Heart left ventricle (tissue), 13 donors: ENCODE measurements around the gene AASDHPPT.

Source experiments
- CTCF ChIP-seq, 12 donors: fragments of 200-600 bp; sonication (generic) in 4 of 12; IDR thresholded peaks; one replicate each; pipeline versions ENCODE4 v1.5.0 to v1.8.0; 2018 to 2022; ENCODE audit warnings: antibody characterized with exemption in 12 of 12, mild to moderate bottlenecking in 5 of 12
- POLR2A ChIP-seq, 2 donors: fragments of 450-650 bp; IDR thresholded peaks; one replicate each; pipeline ENCODE4 v1.6.1; 2017; ENCODE audit warnings: antibody characterized with exemption in 2 of 2, mild to moderate bottlenecking in 2 of 2, moderate library complexity in 2 of 2
- donor health status: ischemic (EF 13 %, LVEDD 7.1; RV severe dilation, severe dysfunction).
- donor health status: DM: no; HTN: yes; CAD: no.
- donor health status: DM: no; HTN: no; CAD: no.
- donor health status: ischemic (EF 25% LVEDD 6.9; RV normal size, moderate dysfunction).
- donor health status: ischemic (EF 25% LVEDD 5.7; RV mildly dilated, moderate dysfunction).
- donor health status: ischemic (EF 35%, LVEDD 5.7; RV mildly dilated, moderate dysfunction).
- donor health status: nonischemic (EF 11% LVEDD 7.7; RV severe dilation, severe dysfunction).
- donor health status: DM: yes; HTN: yes; CAD: no.
- donor health status: PGD.
- donor health status: ischemic (EF 29% LVEDD 5.4; RV normal size, mild dysfunction).
- donor health status: nonischemic (EF 23%, LVEDD 6.1; RV moderate dilation, normal function).

GRCh38 chr11:106061249-106061784 is 16.1 kb upstream of the AASDHPPT start:
- TF ChIP-seq CTCF (IDR thresholded peaks at IDR 0.05) (no peak), POLR2A (IDR thresholded peaks at IDR 0.05) (no peak)
